ENCODE data around the gene CHST11.

CHST11 gene

DNA sequence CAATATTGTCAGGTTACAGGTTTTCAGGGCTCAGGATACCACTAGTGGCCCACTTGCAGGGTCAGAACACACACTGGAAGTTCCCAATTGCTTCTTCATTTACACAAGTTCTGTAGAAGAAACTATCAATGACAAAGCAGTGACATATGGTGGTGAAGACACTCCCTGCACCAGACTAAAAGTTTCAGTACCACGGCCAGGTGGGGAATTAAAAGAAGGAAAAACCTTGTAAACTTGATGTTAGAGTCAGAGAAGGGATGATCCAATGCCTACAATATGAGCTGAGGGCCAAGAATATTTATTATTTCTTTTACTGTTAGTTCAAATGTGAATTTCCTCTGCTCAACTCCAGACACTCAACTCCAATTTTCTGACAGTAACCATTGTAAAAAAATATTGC is 31.8 kb upstream of the CHST11 start:
- TF ChIP-seq, protein P1, sequence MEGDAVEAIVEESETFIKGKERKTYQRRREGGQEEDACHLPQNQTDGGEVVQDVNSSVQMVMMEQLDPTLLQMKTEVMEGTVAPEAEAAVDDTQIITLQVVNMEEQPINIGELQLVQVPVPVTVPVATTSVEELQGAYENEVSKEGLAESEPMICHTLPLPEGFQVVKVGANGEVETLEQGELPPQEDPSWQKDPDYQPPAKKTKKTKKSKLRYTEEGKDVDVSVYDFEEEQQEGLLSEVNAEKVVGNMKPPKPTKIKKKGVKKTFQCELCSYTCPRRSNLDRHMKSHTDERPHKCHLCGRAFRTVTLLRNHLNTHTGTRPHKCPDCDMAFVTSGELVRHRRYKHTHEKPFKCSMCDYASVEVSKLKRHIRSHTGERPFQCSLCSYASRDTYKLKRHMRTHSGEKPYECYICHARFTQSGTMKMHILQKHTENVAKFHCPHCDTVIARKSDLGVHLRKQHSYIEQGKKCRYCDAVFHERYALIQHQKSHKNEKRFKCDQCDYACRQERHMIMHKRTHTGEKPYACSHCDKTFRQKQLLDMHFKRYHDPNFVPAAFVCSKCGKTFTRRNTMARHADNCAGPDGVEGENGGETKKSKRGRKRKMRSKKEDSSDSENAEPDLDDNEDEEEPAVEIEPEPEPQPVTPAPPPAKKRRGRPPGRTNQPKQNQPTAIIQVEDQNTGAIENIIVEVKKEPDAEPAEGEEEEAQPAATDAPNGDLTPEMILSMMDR (IDR thresholded peaks at IDR 0.05; ENCODE audit: insufficient read depth, low read length, poor library complexity, severe bottlenecking), result no peak
- TF ChIP-seq EZH2phosphoT487 (conservative IDR thresholded peaks at IDR 0.05; ENCODE audit: low read length), result no peak
- Histone ChIP-seq H2AFZ (ENCODE audit: low read depth, low read length, severe bottlenecking) (no peak overlapping the region), H3K4me2 (ENCODE audit: low read depth, low read length, poor library complexity, severe bottlenecking) (no peak overlapping the region)

GRCh38 chr12:104425614-104426013 is 31.1 kb upstream of the CHST11 start:
- Histone ChIP-seq H3K27me3 (ENCODE audit: low read length) (no peaks in the 10 kb centered on the region), H3K9me3 (ENCODE audit: insufficient read depth, low read length) (no peaks in the 10 kb centered on the region), H3F3A (ENCODE audit: insufficient read depth) (no peaks in the 10 kb centered on the region), H3K79me2 (ENCODE audit: insufficient read depth, low read length) (no peaks in the 10 kb centered on the region), H3K9ac (ENCODE audit: low read length) (no peak overlapping the region), H3K36me3 (ENCODE audit: low read length) (no peaks in the 10 kb centered on the region), H3K9me2 (replicated peaks; ENCODE audit: insufficient read depth, low read length) (no peaks in the 10 kb centered on the region), H3K27ac (ENCODE audit: low read depth, low read length) (no peak overlapping the region), H3K4me3 (ENCODE audit: insufficient read depth, low read length, poor library complexity, severe bottlenecking) (no peak overlapping the region), H3K4me2 (ENCODE audit: low read depth, low read length, poor library complexity, severe bottlenecking) (no peak overlapping the region), H2AFZ (ENCODE audit: low read depth, low read length, severe bottlenecking) (no peak overlapping the region), H4K20me1 (ENCODE audit: low read depth, low read length) (no peaks in the 10 kb centered on the region)
- TF ChIP-seq EZH2phosphoT487 (conservative IDR thresholded peaks at IDR 0.05; ENCODE audit: low read length), result no peak
- TF ChIP-seq, protein P1 (IDR thresholded peaks at IDR 0.05; ENCODE audit: insufficient read depth, low read length, poor library complexity, severe bottlenecking), result no peak

More for the DNA sequence above, 31.8 kb upstream of the CHST11 start:
- H3K27ac ChIP-seq (ENCODE audit: low read depth, low read length), result no peak overlapping the region
- H3K9me3 ChIP-seq (ENCODE audit: insufficient read depth, low read length), result no peaks in the 10 kb centered on the region
- no peak overlapping the region for H3K9ac ChIP-seq (ENCODE audit: low read length)
- no peaks in the 10 kb centered on the region for H3K36me3 ChIP-seq (ENCODE audit: low read length)
- no peaks in the 10 kb centered on the region for H3K9me2 ChIP-seq (replicated peaks; ENCODE audit: insufficient read depth, low read length)
- H3K4me3 ChIP-seq (ENCODE audit: insufficient read depth, low read length, poor library complexity, severe bottlenecking), result no peak overlapping the region
- no peaks in the 10 kb centered on the region for H3K27me3 ChIP-seq (ENCODE audit: low read length)
- no peaks in the 10 kb centered on the region for H3K79me2 ChIP-seq (ENCODE audit: insufficient read depth, low read length)
- no peaks in the 10 kb centered on the region for H3F3A ChIP-seq (ENCODE audit: insufficient read depth)
- H4K20me1 ChIP-seq (ENCODE audit: low read depth, low read length), result no peaks in the 10 kb centered on the region

DNA sequence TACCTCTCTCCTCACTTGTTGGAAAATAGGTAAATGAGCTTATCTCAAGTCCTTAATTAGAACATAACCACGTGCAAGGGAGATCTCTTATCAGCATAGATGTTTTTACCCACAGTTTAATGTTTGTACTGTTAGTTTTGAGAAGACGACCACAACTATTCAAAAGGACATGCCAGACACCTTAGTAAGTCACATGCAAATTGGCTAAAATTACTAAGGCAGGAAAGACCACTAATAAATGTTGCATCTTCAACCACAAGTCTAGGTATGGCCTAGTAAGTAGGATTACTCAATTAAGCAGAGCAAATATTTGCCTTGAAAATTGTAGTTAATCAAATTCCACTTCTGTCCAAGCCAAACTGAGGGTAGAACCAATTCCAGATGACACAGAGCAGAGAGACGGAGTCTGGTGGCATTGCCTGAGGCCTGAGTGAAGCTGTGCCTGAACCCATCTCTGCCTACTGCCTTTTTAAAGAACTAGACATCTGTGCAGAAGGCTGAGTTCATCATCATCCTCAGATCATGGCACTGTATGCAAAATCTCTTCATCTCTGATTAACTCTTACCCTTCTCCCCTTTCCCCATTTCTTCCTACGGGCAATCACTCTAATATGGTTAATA is 29.7 kb upstream of the CHST11 start:
- H3K4me3 ChIP-seq (ENCODE audit: insufficient read depth, low read length, poor library complexity, severe bottlenecking), result no peak overlapping the region
- no peaks in the 10 kb centered on the region for H3K79me2 ChIP-seq (ENCODE audit: insufficient read depth, low read length)
- TF ChIP-seq EZH2phosphoT487 (conservative IDR thresholded peaks at IDR 0.05; ENCODE audit: low read length), result no peak
- TF ChIP-seq, protein P1 (IDR thresholded peaks at IDR 0.05; ENCODE audit: insufficient read depth, low read length, poor library complexity, severe bottlenecking), result no peak
- no peak overlapping the region for H2AFZ ChIP-seq (ENCODE audit: low read depth, low read length, severe bottlenecking)
- no peaks in the 10 kb centered on the region for H3F3A ChIP-seq (ENCODE audit: insufficient read depth)
- H3K9ac ChIP-seq (ENCODE audit: low read length), result no peak overlapping the region
- no peaks in the 10 kb centered on the region for H3K27me3 ChIP-seq (ENCODE audit: low read length)
- no peak overlapping the region for H3K27ac ChIP-seq (ENCODE audit: low read depth, low read length)
- no peaks in the 10 kb centered on the region for H3K9me2 ChIP-seq (replicated peaks; ENCODE audit: insufficient read depth, low read length)
- no peaks in the 10 kb centered on the region for H3K36me3 ChIP-seq (ENCODE audit: low read length)
- H3K4me2 ChIP-seq (ENCODE audit: low read depth, low read length, poor library complexity, severe bottlenecking), result no peak overlapping the region
- H4K20me1 ChIP-seq (ENCODE audit: low read depth, low read length), result no peaks in the 10 kb centered on the region
- no peaks in the 10 kb centered on the region for H3K9me3 ChIP-seq (ENCODE audit: insufficient read depth, low read length)
